GM12878 (cell line): Measurements from ENCODE around the gene INO80E. TPM values are rescaled to one million over a fixed set of nuclear protein-coding genes. Genes with fewer than 3 reads are reported as not detected.

Experiments used
- ATAC-seq: fragments of 200-7000 bp; cut with Tn5 transposase; 3 replicates; pipeline ENCODE4 v1.9.1; 2020; ENCODE audit warnings: mild to moderate bottlenecking, moderate library complexity
- BruUV-seq: library from RNA; stranded (reverse); fragments of 400-500 nt; replicated peaks from 2 replicates; lab custom pipeline; 2021; lab: Mats Ljungman, UMichigan
- CTCF ChIA-PET: fragments of 300-600 bp; sonication (Branson Sonifier 250); formaldehyde crosslinking; extraction: SDS; loops from one replicate; lab custom pipeline; 2021; ENCODE audit warnings: inconsistent platforms; lab: Yijun Ruan, JAX
- POLR2A ChIA-PET: fragments of 350-600 bp; formaldehyde crosslinking; extraction: SDS; loops from one replicate; lab custom pipeline; 2021; ENCODE audit warnings: inconsistent platforms; lab: Charles Lee
- RAD21 ChIA-PET: fragments of 300-600 bp; sonication (Branson Sonifier 250); formaldehyde crosslinking; loops from one replicate; lab custom pipeline; 2023; ENCODE audit warnings: antibody characterized with exemption; ENCODE audit not compliant: unreplicated experiment; lab: Charles Lee
- SMC1A ChIA-PET: fragments of 300-600 bp; sonication (Branson Sonifier 250); formaldehyde crosslinking; loops from one replicate; lab custom pipeline; 2023; ENCODE audit not compliant: unreplicated experiment, uncharacterized antibody; lab: Charles Lee
- DNase-seq: peaks from one replicate; pipeline ENCODE4 v3.0.0-alpha.2; 2011; ENCODE audit warnings: low read depth, low spot score
- FAIRE-seq: peaks from 3 replicates; lab custom pipeline; 2011; peaks lifted over from hg19 to GRCh38; lab: Jason Lieb, UNC
- H2AFZ ChIP-seq: 2 replicates; pipeline ENCODE4 v1.6.0; 2011; ENCODE audit warnings: low read depth, low read length, control low read depth; ENCODE audit not compliant: control insufficient read depth
- H3K27ac ChIP-seq: 2 replicates; pipeline ENCODE4 v1.5.1; 2011; ENCODE audit warnings: control low read depth; ENCODE audit not compliant: control insufficient read depth, insufficient read depth
- H3K27me3 ChIP-seq, 2 experiments: replicated peaks in 1 of 2; 2 replicates each; pipeline versions ENCODE4 v1.6.0 to v1.6.1; 2011; ENCODE audit warnings: low read length in 1 of 2; ENCODE audit not compliant: control insufficient read depth in 2 of 2, insufficient read depth in 2 of 2
- H3K36me3 ChIP-seq, 2 experiments: 2 replicates each; pipeline ENCODE4 v1.5.1; 2011; ENCODE audit warnings: low read length in 1 of 2; ENCODE audit not compliant: control insufficient read depth in 2 of 2, insufficient read depth in 2 of 2
- H3K4me1 ChIP-seq: 2 replicates; pipeline ENCODE4 v1.6.1; 2011; ENCODE audit warnings: mild to moderate bottlenecking, low read length, moderate library complexity, mixed read lengths; ENCODE audit not compliant: control insufficient read depth, insufficient read depth
- H3K4me2 ChIP-seq: 2 replicates; pipeline ENCODE4 v1.6.0; 2011; ENCODE audit warnings: control low read depth; ENCODE audit not compliant: control insufficient read depth, insufficient read depth
- H3K4me3 ChIP-seq: fragments of 200-600 bp; sonication (generic); 2 replicates; pipeline ENCODE4 v1.5.1; 2016
- H3K79me2 ChIP-seq: 2 replicates; pipeline ENCODE4 v1.6.0; 2011; ENCODE audit warnings: low read length; ENCODE audit not compliant: control insufficient read depth, insufficient read depth
- H3K9ac ChIP-seq: 2 replicates; pipeline ENCODE4 v1.8.0; 2011; ENCODE audit warnings: low read length, control low read depth, mixed read lengths; ENCODE audit not compliant: control insufficient read depth, insufficient read depth
- H3K9me3 ChIP-seq: replicated peaks from 3 replicates; pipeline ENCODE4 v1.5.1; 2011; ENCODE audit warnings: mild to moderate bottlenecking, low read length; ENCODE audit not compliant: control insufficient read depth, insufficient read depth
- H4K20me1 ChIP-seq: 2 replicates; pipeline ENCODE4 v1.6.0; 2011; ENCODE audit not compliant: control insufficient read depth, insufficient read depth
- IKZF1 ChIP-seq: fragments of 450-650 bp; conservative IDR thresholded peaks from 2 replicates; pipeline ENCODE4 v1.6.1; 2017; ENCODE audit warnings: antibody characterized with exemption, mild to moderate bottlenecking
- LARP7 ChIP-seq: fragments of 450-650 bp; IDR thresholded peaks from 2 replicates; pipeline ENCODE4 v1.6.1; 2017; ENCODE audit warnings: mild to moderate bottlenecking
- MYB ChIP-seq: fragments of 150-350 bp; IDR thresholded peaks from 2 replicates; pipeline ENCODE4 v1.6.1; 2014; ENCODE audit warnings: mild to moderate bottlenecking, low read depth, low read length, borderline replicate concordance
- WGBS: methylation state at CpG from one replicate; pipeline ENCODE4 v1.1.6; 2016; ENCODE audit warnings: low lambda C conversion rate; ENCODE audit not compliant: insufficient replicate concordance, insufficient coverage; ENCODE audit errors: missing lambda C conversion rate; 5-methylcytosine and 5-hydroxymethylcytosine counted together
- in situ Hi-C: fragments of 300-500 bp; cut with MboI; formaldehyde crosslinking; loops from 9 replicates; pipeline ENCODE4 v1.14.3; 2018; ENCODE audit warnings: mixed read lengths
- intact Hi-C: fragments of 100-400 bp; cut with micrococcal nuclease; formaldehyde crosslinking; loops from one replicate; pipeline ENCODE4 v1.14.2; 2022; ENCODE audit not compliant: unreplicated experiment
- polyA plus RNA-seq, 11 experiments: library from polyadenylated mRNA; depleted of rRNA in 4 of 11; unstranded in 6 of 11; stranded (reverse) in 5 of 11; fragments of >200 nt; fragmentation: Nextera tagmentation in 4 of 11; fragmentation: Illumina TruSeq in 1 of 11; extraction: Ambion mirVana in 4 of 11; extraction: Trizol in 1 of 11; gene quantifications; 1 replicate in 1 of 11; 2 replicates in 10 of 11; pipeline versions ENCODE4 v1.2.1 to v1.2.3, GENCODE V29; 2011 to 2016; ENCODE audit warnings: inconsistent platforms in 2 of 11, missing spikeins in 2 of 11, low read depth in 1 of 11
- total RNA-seq, 4 experiments: library from RNA; depleted of rRNA in 3 of 4; stranded (reverse); fragments of >200 nt in 3 of 4; fragmentation: Illumina TruSeq in 1 of 4; extraction: Trizol in 1 of 4; gene quantifications; 2 replicates each; pipeline versions ENCODE4 v1.2.1 to v1.2.3, GENCODE V29; 2013 to 2021
- TF ChIP-seq, protein P1 (sequence below): fragments of 450-650 bp; IDR thresholded peaks from 2 replicates; pipeline ENCODE4 v1.6.1; 2017; ENCODE audit warnings: mild to moderate bottlenecking, moderate library complexity

INO80E gene
- total and polyA plus RNA-seq, 10 of the 15 experiments (the other 5 are each of a cell fraction or from before 2014, with no cell fraction given) = 0.39 to 74.0 (median 33.0) TPM

- peak; percentile 75 for ATAC-seq
- Histone ChIP-seq H4K20me1 (no peaks in the 10 kb centered on the region), H3K9me3 (no peaks in the 10 kb centered on the region), H3K4me1 (peaks cover 9% of the 10 kb centered on the region), H3K79me2 (peaks cover 19% of the 10 kb centered on the region), H3K27ac (peak overlapping the region; percentile 91), H3K36me3 (peaks cover 8 to 15% of the 10 kb centered on the region in 2 experiments), H3K27me3 (no peaks in the 10 kb centered on the region), H2AFZ (peak overlapping the region; percentile 98), H3K9ac (peak overlapping the region; percentile 88), H3K4me3 (peak overlapping the region; percentile 81), H3K4me2 (peak overlapping the region; percentile 82)
- no TSS peak for BruUV-seq
- FAIRE-seq = no peak
- in situ Hi-C loops = no loop called here
- 10% methylated on average over 24 of the region's 24 CpGs for WGBS
- DNase-seq = no peak
- ChIA-PET CTCF (interaction anchor here (0.9 to 1.9 kb wide), 4 partner anchors 22 to 78 kb away, joined by 3 to 6 read pairs (median 4); partner anchors contain the start of genes TAOK2 and TMEM219), SMC1A (interaction anchor here (1.3 to 1.9 kb wide), 2 partner anchors 22 to 32 kb away, joined by 3 to 9 read pairs; partner anchors contain the start of genes TAOK2 and TMEM219), POLR2A (interaction anchor here (0.5 to 2.8 kb wide), 9 partner anchors 19 to 69 kb away, joined by 3 to 16 read pairs (median 6); partner anchors contain the start of genes KCTD13, TAOK2 and TMEM219), RAD21 (interaction anchor here (0.6 to 1.4 kb wide), 3 partner anchors 22 to 1502 kb away, joined by 3 to 5 read pairs (median 3); no protein-coding TSS in a partner anchor)
- intact Hi-C loops = no loop called here
- TF ChIP-seq MYB (no peak), LARP7 (peak; percentile 17; the same call in 1 of the 2 replicates), IKZF1 (no peak)
- TF ChIP-seq, protein P1, sequence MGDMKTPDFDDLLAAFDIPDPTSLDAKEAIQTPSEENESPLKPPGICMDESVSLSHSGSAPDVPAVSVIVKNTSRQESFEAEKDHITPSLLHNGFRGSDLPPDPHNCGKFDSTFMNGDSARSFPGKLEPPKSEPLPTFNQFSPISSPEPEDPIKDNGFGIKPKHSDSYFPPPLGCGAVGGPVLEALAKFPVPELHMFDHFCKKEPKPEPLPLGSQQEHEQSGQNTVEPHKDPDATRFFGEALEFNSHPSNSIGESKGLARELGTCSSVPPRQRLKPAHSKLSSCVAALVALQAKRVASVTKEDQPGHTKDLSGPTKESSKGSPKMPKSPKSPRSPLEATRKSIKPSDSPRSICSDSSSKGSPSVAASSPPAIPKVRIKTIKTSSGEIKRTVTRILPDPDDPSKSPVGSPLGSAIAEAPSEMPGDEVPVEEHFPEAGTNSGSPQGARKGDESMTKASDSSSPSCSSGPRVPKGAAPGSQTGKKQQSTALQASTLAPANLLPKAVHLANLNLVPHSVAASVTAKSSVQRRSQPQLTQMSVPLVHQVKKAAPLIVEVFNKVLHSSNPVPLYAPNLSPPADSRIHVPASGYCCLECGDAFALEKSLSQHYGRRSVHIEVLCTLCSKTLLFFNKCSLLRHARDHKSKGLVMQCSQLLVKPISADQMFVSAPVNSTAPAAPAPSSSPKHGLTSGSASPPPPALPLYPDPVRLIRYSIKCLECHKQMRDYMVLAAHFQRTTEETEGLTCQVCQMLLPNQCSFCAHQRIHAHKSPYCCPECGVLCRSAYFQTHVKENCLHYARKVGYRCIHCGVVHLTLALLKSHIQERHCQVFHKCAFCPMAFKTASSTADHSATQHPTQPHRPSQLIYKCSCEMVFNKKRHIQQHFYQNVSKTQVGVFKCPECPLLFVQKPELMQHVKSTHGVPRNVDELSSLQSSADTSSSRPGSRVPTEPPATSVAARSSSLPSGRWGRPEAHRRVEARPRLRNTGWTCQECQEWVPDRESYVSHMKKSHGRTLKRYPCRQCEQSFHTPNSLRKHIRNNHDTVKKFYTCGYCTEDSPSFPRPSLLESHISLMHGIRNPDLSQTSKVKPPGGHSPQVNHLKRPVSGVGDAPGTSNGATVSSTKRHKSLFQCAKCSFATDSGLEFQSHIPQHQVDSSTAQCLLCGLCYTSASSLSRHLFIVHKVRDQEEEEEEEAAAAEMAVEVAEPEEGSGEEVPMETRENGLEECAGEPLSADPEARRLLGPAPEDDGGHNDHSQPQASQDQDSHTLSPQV = no peak
These were observed 1.3 kb upstream of the INO80E start for GRCh38 chr16:29994600-29995323.
